CD4-positive, alpha-beta T cell treated with Interleukin-4 for 1 hour (primary cell): ENCODE results near the gene LRP1.

Experiments used
- DNase-seq, 2 donors: peaks; one replicate each; pipeline ENCODE4 v3.0.0-alpha.2; 2020 to 2022

Gene LRP1

GRCh38 chr12:57215668-57216013 is 87.4 kb downstream of the LRP1 start:
- peak; percentile 53 to 63 for DNase-seq

- DNase-seq, result peak; percentile 62 to 65
Observed at GRCh38 chr12:57216014-57216911, 88.0 kb downstream of the LRP1 start, which contains the start of gene NXPH4. NXPH4 (plus strand) TSS chr12:57216794; CDS start chr12:57216970, 176 bp downstream.

- peak; percentile 45 to 56 for DNase-seq
Observed at GRCh38 chr12:57216921-57217879, 88.9 kb downstream of the LRP1 start.

GRCh38 chr12:57218030-57218853 is 90.0 kb downstream of the LRP1 start:
- DNase-seq, result no peak

- DNase-seq, result no peak
Observed at GRCh38 chr12:57219205-57219992, 91.1 kb downstream of the LRP1 start.

- DNase-seq, result no peak
Observed at GRCh38 chr12:57219993-57220754, 91.9 kb downstream of the LRP1 start.

- no peak for DNase-seq
Observed at GRCh38 chr12:57220770-57221168, 92.5 kb downstream of the LRP1 start.

- DNase-seq, result no peak
Observed at GRCh38 chr12:57221169-57221917, 93.1 kb downstream of the LRP1 start.

- DNase-seq, result no peak
Observed at GRCh38 chr12:57222286-57223190, 94.3 kb downstream of the LRP1 start.

GRCh38 chr12:57223191-57224165 is 95.2 kb downstream of the LRP1 start:
- DNase-seq, result peak; percentile 66

GRCh38 chr12:57224278-57224972 is 96.1 kb downstream of the LRP1 start:
- no peak for DNase-seq

- peak; percentile 54 to 71 for DNase-seq
Observed at GRCh38 chr12:57224973-57225679, 96.8 kb downstream of the LRP1 start.

- no peak for DNase-seq
Observed at GRCh38 chr12:57225680-57226210, 97.5 kb downstream of the LRP1 start.

GRCh38 chr12:57226588-57227314 is 98.5 kb downstream of the LRP1 start:
- no peak for DNase-seq

- no peak for DNase-seq
Observed at GRCh38 chr12:57227315-57228115, 99.2 kb downstream of the LRP1 start.
